IPS DF 4.7 (cell line): ENCODE measurements around the gene UNC119.

ENCODE experiments used
- DNase-seq: peaks from one replicate; pipeline ENCODE4 v3.0.0-alpha.2; 2013; ENCODE audit warnings: low spot score; ENCODE audit errors: extremely low read depth

UNC119 gene

DNA sequence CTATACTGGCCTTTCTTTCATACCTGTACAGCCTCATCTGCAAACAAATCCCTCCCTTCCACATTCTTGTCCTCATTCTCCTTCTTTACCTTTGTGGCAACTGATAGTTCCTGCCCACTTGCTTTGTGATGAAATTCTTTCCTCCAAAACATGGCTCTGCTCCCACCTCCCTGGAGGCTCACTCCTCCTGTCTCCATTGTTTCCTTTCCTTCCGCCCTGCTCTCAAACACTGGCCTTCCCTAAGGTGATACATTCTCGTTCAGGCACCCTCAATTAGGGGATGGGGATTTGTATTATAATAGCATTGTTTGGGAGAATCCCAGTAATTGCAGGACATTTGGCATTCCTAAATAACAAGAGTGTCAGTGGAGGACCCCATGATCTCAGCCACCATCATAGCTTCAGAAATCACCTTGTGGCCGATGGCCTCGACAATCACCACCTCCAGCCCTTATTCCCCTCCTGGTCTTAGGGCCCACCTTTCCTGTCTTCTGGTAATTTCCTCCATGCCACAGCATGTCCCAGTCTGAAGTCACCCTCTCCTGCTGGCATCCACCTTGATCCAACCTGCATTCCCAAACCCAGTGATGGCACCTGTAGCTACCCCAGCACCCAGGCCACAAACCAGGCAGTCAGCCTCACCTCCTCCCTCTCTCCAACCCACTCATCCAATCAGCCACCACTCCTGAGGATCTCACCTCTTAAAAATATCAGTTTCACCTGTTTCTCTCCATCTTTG lies 7.9 kb downstream of the UNC119 start:
- DNase-seq, result no peak

DNA sequence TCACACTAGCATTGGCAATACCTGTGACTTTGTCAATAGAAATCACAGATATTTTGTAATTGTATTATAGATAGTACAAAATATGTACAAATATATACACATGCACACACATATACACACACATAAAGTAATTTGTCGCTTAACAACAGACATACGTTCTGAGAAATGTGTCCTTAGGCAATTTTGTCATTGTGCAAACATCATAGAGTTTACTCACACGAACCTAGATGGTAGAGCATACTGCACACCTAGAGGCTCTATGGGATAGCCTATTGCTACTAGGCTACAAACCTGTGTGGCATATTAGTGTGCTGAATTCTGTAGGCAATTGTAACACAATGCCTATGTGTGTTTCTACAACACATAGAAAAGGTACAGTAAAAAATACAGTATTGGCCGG lies 11.0 kb downstream of the UNC119 start:
- DNase-seq, result no peak

DNA sequence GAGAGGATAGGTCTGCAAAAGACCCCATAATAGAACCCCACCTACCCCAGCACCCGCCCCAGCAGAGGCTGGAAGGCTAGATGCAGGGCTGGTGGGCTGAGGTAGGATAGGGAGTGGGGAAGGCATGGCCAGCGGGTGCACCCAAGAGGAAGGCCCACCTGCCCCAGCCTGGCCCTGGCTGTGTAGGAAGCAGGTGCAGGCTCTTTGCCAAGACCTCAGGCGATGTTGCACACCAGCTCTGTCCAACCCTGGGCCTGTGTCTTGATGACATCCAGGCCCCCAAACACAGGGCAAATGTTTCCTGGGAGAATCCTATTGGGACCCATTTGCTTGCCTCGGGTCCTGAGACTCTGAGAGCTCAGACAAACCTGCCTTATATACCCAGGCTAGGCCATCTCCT lies 12.2 kb downstream of the UNC119 start:
- DNase-seq, result no peak

DNA sequence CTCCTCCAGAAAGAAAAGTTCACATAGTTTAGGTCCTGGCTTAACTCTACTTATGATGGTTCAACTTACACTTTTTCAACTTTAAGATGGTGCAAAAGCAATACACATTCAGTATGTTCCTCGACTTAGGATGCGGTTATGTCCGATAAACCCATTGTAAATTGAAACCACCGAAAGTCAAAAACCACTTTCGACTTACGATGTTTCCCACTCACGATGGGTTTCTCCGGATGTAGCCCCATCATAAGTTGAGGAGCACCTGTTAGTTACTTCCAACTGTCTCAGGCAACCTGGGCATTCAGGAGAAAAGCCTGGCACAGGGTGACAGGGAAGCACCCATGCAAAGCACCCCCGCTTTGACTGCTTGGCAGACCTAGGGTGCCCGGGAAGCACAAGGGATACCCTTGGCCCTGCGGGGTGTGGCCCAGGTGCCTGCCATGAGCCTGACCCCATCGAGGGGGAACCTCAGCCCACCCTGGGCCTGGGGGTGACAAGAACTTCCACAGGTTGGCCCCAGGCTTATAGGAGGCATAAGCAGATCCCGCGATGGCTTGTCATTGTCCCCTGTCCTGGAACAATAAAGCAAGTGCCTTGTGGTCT lies 14.0 kb downstream of the UNC119 start:
- no peak for DNase-seq

DNA sequence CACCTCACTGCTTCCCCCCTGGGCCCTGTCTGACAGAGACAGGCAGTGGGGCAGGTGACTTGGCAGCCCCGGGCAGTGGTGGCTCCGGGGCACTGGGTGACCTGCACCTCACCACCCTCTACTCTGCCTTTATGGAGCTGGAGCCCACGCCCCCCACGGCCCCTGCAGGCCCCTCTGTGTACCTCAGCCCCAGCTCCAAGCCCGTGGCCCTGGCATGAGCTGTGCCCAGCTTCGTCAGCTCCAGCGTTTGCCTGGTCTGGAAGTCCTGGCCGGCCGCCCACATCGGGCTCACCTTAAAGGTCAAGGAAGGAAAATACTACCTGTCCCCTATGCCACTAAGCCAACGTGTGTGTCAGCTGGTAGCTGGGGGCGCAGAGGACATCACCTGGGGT lies 15.2 kb downstream of the UNC119 start:
- DNase-seq, result no peak

DNA sequence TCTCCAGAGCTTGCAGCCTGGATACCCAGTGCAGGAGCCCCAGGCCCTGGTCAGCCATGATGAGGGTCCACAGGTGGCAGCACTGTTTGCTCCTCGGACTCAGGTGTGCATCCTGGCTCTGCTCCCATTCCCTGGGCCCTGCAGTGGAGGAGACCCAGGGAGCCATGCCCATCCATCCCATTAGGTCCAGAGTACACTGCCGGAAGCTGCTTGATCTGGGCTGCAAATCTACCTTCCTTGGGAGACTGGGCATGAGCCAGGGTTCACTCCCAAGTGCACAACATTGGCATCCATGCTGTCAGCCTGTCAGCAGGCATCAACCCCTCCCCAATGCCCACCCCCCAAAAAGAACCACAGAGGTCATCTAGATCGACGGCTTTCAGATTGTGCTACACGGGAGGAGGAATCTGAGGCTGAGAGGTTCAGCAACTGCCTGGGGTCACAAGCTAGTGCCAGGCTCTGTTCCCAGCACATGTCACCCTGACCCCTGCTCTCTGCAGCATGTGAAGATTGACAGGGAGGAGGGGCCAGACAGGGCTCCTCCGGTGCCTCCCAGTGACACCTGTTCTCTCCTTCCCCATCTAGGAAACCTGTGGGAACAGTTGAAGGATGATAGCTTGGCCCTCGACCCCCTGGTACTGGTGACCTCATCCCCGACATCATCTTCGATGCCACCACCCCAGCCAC lies 15.7 kb downstream of the UNC119 start:
- DNase-seq, result no peak

DNA sequence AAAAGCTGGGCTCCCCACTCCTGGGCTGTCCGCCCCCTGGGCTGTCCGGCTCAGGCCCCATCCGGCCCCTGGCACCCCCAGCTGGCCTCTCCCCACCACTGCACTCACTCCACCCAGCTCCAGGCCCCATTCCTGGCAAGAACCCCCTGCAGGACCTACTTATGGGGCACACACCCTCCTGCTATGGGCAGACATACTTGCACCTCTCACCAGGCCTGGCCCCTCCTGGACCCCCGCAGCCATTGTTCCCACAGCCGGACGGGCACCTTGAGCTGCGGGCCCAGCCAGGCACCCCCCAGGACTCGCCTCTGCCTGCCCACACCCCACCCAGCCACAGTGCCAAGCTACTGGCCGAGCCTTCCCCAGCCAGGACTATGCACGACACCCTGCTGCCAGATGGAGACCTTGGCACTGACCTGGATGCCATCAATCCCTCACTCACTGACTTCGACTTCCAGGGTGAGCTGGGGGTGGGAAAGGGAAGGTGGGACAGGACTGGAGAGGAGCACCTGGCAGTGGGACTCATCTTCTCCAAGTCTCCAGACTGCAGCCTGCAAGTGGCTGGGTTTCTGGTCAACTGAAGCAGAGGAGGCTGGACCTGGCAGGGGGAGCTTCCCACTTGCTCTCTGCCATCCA lies 17.6 kb downstream of the UNC119 start:
- no peak for DNase-seq

DNA sequence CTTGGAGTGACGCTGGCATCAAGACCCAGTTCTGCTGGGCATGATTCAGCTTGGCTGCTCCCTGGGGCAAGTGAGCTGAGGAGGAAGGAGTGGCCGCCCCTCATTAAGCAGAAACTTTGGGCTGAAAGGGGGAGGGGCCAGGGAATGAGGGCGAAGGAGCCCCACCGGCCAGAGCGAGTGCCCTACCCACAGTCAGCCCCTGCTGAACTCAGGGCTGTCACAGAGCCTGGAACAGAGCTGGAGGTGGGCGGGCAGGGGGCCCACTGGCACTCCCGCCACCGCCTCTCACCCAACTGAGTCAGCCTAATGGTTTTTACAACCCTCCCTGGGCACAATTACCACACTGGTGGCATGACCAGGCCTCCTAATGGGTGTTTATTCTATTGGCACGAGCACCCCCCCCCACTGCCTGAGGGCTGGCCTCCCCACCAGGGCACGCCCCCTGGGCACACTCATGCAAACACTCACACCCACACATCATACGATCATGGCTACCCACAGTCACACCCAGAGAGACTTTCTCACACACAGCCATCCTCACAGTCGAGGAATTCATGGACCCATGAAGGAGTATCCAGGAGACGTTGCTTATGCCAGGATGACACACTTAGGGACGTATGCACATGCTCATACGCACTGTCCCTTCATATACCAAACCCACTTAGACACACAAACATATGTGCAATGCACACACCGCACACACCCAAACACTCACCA lies 19.2 kb downstream of the UNC119 start:
- DNase-seq, result no peak

DNA sequence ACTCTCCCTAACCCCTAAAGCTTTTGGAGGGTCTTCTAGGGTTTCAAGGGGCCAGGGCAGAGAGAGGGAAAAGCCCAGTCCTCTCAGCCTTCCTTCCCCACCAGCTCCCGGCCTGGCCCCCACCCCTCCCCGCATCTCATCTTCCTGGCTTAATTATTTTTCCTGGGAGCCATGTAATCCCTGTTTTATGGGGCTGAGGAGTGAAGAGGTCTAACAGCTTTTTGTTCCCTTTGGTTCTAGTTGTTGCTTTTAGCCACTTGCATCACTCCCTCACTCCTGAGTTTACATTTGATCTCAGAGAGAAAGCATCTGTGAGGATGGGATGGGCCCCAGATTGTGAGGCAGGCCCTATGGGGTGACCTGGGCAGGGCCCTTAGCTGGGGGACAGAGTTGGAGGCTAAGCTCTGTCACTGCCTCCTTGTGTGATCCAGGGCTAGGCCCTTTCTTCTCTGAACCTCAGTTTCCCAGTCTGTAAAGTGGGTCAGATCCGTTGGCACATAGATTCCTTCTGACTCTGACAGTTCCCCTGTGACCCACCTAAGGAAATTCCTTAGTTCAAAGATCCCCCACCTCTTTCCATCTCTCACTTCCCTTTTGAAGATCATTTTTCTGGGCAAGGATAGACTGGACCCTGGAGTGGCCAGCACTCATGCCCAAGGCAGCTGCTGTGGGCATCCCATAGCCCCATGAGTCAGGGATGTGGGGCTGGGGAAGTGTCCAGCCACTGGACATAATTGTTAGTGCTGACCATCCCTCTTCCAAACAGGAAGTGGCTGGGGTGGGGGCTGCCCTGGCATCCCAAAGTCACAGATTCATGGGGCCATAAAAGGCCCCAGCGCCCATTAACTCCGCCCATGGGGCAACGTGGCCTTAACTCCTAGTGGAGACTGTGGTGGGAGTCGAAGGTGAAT lies 20.1 kb downstream of the UNC119 start:
- no peak for DNase-seq

DNA sequence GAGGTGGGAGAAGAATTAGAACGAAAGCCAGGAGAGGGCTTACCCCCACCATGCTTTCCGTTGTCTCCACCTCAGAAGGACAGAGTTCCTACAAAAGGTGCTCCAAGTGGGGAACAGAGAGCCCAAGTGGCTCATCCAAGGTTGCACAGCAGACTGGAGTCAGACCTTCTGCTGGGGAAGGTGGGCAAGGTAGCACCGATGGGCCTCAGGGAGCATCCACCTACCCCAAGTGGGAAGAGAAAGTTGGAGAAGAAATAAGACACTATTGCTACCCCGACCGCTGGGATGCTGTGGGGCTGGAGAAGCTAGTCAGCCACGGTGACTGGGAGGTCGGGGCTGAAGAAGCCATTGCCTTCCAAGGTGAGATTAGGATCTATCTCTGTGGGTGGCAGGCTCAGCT lies 21.5 kb downstream of the UNC119 start:
- DNase-seq, result no peak

DNA sequence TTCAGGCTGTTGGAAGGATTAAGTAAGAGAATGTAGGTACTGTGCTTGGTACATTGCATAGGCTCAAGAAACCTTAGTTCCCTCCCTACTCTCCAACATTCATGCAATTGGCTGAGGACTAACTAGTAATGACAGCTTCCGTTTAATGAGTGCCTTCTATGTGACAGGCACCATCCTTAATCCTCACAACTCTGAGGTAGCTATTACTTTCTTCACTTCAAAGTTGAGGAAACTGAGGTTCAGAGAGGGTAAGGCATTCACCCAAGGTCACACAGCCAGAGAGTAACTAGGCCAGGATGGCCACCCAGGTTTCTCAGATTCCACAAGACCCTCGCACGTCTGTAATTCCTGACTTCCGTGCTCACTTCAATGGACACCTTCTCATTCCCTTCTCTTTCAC lies 22.2 kb downstream of the UNC119 start:
- no peak for DNase-seq

DNA sequence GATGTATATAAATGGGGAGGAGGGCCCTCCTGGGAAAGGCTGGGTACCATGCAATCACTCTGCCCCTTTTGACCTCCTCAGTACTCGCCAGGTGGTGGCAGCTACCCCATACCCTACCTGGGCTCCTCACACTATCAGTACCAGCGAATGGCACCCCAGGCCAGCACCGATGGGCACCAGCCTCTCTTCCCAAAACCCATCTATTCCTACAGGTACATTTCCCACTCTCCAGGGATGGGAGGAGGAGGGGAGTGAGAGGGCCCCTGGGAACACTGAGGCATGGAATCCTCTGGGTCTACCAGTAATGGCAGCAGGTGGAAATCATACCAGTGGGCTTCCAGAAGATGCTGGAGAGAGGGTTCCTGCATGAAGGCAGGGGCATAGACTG lies 23.4 kb downstream of the UNC119 start:
- no peak for DNase-seq

DNA sequence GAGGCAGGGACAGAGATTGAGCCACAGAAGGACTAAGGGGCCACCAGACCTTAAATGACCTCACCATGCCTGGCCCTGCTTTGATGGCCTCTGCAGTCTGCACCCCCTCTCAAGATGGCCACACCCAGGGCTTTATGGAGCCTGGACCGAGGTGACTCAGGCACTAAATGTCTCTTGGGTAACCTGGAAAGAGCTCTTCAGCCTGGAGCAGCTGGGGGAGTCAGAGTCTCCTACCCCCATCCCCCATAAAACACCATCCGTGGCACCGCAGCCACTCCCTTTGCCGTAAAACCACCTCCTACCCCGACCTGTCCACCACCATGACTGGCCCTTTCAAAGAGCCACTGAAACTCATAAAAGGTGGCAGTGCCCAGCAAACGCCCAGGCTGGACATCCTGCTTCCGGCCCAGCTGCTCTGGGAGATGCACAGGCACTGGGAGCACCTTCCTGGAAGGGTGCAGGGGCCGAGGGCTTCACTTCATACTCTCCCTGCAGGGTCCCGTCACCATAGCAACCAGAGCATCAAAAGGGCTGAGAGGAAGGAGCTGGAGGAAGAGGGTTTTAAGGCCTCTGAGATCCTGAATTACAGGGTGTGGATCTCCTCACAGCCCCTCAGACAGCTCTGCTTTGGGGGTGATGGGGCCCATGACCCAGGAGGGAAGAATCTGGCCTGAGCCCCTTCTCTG lies 24.0 kb downstream of the UNC119 start:
- no peak for DNase-seq

DNA sequence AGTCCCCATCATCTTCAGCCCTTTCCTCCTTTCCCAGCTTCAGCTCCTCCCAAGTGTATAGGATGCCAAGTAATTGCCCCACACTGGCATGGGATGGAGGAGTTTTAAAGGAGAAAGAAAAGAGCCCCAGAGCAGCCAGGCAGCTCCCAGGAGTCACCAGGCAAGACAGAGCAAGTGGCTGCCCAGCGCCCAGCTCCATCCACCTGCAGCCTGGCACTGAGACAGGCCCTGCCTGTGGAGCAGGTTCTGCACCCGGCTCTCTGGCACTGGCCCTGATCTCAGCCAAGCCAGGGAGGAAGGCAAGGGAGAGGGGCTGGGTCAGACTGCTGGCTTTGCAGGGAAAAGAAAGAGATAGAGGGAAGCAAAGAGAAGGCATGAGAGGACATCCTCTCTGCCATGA lies 24.6 kb downstream of the UNC119 start:
- DNase-seq, result no peak

DNA sequence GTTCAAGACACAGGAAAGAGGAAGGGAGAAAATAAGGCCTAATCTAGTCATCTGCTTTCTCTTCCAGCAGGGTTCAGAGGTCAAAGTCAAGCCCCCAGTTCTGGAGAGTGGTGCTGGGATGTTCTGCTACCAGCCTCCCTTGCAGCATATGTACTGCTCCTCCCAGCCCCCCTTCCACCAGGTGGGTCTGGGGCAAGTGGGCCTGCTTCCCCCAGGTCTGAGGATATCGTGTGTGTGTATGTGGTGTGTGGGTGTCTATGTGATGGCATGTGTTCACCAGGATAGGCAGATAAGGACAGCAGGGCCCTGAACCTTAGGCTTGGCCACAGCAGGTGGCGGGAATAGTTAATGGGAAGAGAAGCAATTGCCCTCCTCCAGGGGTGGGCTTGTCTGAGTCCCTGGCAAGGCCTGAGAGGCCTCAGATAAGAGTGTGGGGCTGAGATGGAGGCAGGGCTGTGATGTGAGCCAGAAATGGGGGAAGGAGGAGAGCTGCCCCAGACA lies 25.2 kb downstream of the UNC119 start:
- DNase-seq, result no peak

DNA sequence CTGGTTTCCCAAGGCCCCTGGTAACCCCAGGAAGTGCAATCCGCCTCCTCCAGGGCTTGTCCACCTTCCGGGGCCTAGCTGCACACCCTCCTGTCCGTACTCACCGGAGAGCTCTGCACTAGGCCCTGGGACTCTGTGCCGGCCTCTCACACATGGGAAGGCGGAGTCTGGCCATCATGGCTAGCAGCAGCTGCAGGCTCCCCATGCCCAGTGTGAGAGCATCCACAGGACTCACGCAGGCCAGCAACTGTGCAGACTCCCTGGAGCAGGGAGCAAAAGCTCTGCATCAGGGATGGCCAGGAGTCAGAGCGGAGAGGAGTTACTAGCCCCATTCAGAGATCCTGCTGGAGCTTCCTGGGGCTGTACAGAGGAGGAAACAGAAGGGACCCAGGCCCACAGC lies 26.0 kb downstream of the UNC119 start:
- DNase-seq, result no peak

DNA sequence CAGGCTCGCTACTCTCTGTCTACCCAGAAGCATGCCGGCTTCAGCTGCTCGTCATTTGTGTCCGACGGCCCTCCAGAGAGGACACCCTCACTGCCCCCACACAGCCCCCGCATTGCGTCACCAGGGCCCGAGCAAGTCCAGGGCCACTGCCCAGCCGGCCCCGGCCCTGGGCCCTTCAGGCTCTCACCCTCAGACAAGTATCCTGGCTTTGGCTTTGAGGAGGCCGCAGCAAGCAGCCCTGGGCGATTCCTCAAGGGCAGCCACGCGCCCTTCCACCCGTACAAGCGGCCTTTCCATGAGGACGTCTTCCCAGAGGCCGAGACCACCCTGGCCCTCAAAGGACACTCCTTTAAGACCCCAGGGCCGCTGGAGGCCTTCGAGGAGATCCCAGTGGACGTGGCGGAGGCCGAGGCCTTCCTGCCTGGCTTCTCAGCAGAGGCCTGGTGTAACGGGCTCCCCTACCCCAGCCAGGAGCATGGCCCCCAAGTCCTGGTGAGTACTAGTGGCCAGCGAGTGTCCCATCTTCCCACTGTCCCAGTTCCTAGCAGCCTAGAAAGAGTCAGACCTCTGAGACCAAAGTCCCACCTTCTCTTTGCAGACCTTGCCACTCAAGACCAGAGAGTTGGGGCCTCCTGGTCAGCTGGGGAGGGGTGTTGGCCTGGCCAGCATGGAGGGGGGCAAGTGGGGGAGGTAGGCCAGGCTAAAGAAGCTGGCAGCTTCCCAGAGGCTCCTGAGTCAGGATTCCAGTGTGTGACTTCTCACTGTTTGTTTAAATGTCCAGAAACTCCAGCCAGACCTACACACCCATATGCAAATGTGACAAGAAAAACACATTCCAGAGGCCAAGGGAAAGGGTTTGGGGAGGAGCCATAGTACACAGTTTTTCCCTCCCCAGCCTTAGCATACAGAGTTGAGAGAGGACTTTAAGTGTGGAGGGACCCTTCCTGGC lies 27.7 kb downstream of the UNC119 start:
- DNase-seq, result no peak

DNA sequence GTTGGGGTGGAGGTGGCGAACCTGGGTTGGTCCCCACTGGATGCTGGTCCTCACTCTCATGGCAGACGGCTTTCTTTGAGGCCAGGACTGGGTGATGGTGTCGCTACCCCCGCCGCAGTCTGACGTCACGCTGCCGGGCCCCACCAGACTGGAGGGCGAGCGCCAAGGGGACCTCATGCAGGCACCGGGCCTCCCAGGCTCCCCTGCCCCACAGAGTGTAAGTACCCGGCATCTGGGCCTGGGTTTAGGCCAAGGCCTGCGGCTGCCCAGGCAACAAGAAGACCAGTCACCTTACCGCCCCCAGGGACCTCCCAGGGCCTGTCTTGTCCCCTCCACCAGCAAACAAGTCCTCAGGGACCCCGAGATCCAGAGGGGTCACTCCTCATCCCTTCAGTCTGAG lies 28.5 kb downstream of the UNC119 start:
- DNase-seq, result no peak

DNA sequence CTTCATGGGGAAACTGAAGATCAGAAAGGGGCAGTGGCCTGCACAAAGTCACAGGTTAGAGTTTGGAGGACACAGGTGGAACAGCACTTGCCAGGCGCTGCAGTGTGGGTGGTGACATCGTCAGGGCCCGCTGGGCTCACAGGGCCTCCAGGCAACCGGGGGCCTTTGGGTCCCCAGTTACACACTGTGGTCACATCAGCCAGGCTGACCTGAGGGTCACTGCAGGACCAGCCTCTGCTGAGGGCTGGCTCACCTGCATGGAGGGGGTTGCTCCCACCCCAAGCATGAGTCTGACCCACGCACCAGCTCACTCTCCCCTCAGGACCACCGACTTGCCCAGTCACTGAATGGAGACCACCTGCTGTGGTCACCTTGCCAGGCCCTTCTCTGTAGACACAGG lies 29.2 kb downstream of the UNC119 start:
- DNase-seq, result no peak
